ENCODE results near the gene EXOG.

The EXOG gene

GRCh38 chr3:38500688-38501417, 4.7 kb downstream of the EXOG start:
- H3K36me3 ChIP-seq: peaks cover 19% of the 10 kb centered on the region
- no peak overlapping the region for H3K4me3 ChIP-seq (ENCODE audit: low read depth, low read length)
- no peak for TF ChIP-seq CTCF (IDR thresholded peaks at IDR 0.05; ENCODE audit: low read depth, low read length)
- H3K27me3 ChIP-seq (ENCODE audit: insufficient read depth, low read depth, severe bottlenecking): no peaks in the 10 kb centered on the region
- no peak overlapping the region for H3K27ac ChIP-seq
- no peak for DNase-seq
- no peaks in the 10 kb centered on the region for H3K9me3 ChIP-seq (ENCODE audit: severe bottlenecking)

DNA sequence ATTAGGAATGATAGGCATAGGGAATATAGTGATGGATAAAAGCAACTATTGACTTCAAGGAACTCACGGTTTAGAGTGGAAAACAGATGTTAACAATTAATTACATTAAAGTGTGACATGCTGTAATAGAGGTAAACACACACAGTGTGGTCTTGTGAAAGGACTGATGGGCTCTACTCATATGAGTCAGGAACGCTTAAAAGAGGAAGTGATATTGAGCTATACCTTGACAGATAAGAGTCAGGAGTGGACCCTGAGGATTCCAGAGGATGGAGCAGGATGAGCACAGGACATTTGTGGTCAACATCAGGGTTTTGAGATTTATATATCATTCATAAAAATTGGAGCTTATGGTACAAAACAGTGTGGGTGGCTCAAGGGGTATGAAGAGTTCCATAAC, 11.0 kb downstream of the EXOG start:
- no peak overlapping the region for H3K27ac ChIP-seq
- peaks cover 30% of the 10 kb centered on the region for H3K36me3 ChIP-seq

GRCh38 chr3:38509732-38510131, 13.6 kb downstream of the EXOG start:
- H3K36me3 ChIP-seq: peaks cover 25% of the 10 kb centered on the region
- no peaks in the 10 kb centered on the region for H3K27me3 ChIP-seq (ENCODE audit: insufficient read depth, low read depth, severe bottlenecking)
- H3K4me3 ChIP-seq (ENCODE audit: low read depth, low read length): no peak overlapping the region
- H3K27ac ChIP-seq: no peak overlapping the region
- TF ChIP-seq CTCF (IDR thresholded peaks at IDR 0.05; ENCODE audit: low read depth, low read length): no peak
- DNase-seq: no peak
- no peaks in the 10 kb centered on the region for H3K9me3 ChIP-seq (ENCODE audit: severe bottlenecking)

More for the DNA sequence above, 11.0 kb downstream of the EXOG start:
- no peak for DNase-seq
- no peaks in the 10 kb centered on the region for H3K9me3 ChIP-seq (ENCODE audit: severe bottlenecking)
- no peak for TF ChIP-seq CTCF (IDR thresholded peaks at IDR 0.05; ENCODE audit: low read depth, low read length)
- no peaks in the 10 kb centered on the region for H3K27me3 ChIP-seq (ENCODE audit: insufficient read depth, low read depth, severe bottlenecking)
- H3K4me3 ChIP-seq (ENCODE audit: low read depth, low read length): no peak overlapping the region

DNA sequence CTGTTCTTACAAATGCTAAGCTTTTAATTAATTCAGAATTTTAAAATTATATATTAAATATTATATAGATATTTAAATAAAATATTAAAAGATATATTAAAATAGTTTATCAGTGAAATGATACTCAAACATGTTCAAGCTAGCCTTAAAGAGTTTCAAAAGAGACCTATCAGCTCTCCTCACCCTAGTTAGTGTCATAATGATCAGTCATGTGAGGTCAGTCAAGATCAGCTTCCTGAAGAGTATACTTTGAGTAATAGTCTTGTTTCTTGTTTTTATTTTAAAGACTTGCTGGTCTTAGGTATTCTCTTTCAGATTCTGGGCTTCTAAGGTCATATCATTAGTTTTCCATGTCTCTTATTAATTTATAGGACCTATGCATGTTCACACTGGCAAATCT, 14.5 kb downstream of the EXOG start:
- H3K27me3 ChIP-seq (ENCODE audit: insufficient read depth, low read depth, severe bottlenecking): no peaks in the 10 kb centered on the region
- no peak for DNase-seq
- no peak overlapping the region for H3K4me3 ChIP-seq (ENCODE audit: low read depth, low read length)
- TF ChIP-seq CTCF (IDR thresholded peaks at IDR 0.05; ENCODE audit: low read depth, low read length): no peak
- no peaks in the 10 kb centered on the region for H3K9me3 ChIP-seq (ENCODE audit: severe bottlenecking)
- H3K36me3 ChIP-seq: peaks cover 25% of the 10 kb centered on the region
- H3K27ac ChIP-seq: no peak overlapping the region

- Histone ChIP-seq H3K4me3 (ENCODE audit: low read depth, low read length) (no peak overlapping the region), H3K27ac (no peak overlapping the region), H3K9me3 (ENCODE audit: severe bottlenecking) (no peaks in the 10 kb centered on the region), H3K36me3 (peaks cover 25% of the 10 kb centered on the region), H3K27me3 (ENCODE audit: insufficient read depth, low read depth, severe bottlenecking) (no peaks in the 10 kb centered on the region)
- no peak for TF ChIP-seq CTCF (IDR thresholded peaks at IDR 0.05; ENCODE audit: low read depth, low read length)
- no peak for DNase-seq
Observed at GRCh38 chr3:38511546-38511945, 15.4 kb downstream of the EXOG start.

- no peak for TF ChIP-seq CTCF (IDR thresholded peaks at IDR 0.05; ENCODE audit: low read depth, low read length)
- Histone ChIP-seq H3K9me3 (ENCODE audit: severe bottlenecking) (no peaks in the 10 kb centered on the region), H3K27ac (no peak overlapping the region), H3K4me3 (ENCODE audit: low read depth, low read length) (no peak overlapping the region), H3K36me3 (peaks cover 10% of the 10 kb centered on the region), H3K27me3 (ENCODE audit: insufficient read depth, low read depth, severe bottlenecking) (no peaks in the 10 kb centered on the region)
- no peak for DNase-seq
Observed at GRCh38 chr3:38515367-38515766, 19.2 kb downstream of the EXOG start.
